Cardiac fibroblast (primary cell): Measurements from ENCODE around the gene TUBB2A.

Source experiments
- DNase-seq, 2 donors: peaks; one replicate each; pipeline versions ENCODE4 v3.0.0 to v3.0.0-alpha.2; 2010; ENCODE audit warnings: low read depth in 2 of 2
- H3K4me3 ChIP-seq, 2 donors: replicated peaks in 1 of 2; 1 replicate in 1 of 2; 2 replicates in 1 of 2; pipeline ENCODE4 v1.5.1; 2011; ENCODE audit warnings: low read depth in 2 of 2, low read length in 2 of 2, mild to moderate bottlenecking in 2 of 2, moderate library complexity in 1 of 2
- CTCF ChIP-seq: IDR thresholded peaks from one replicate; pipeline ENCODE4 v1.5.1; 2011; ENCODE audit warnings: low read depth, mild to moderate bottlenecking, low read length, inconsistent platforms

Gene TUBB2A

GRCh38 chr6:3133515-3133914, 23.8 kb downstream of the TUBB2A start:
- no peak for DNase-seq
- H3K4me3 ChIP-seq: no peak overlapping the region
- no peak for TF ChIP-seq CTCF

GRCh38 chr6:3131695-3132094, 25.6 kb downstream of the TUBB2A start:
- TF ChIP-seq CTCF: no peak
- H3K4me3 ChIP-seq: no peak overlapping the region
- DNase-seq: no peak

GRCh38 chr6:3128356-3129108, 28.8 kb downstream of the TUBB2A start:
- DNase-seq: no peak
- TF ChIP-seq CTCF: no peak

GRCh38 chr6:3125815-3126214, 31.5 kb downstream of the TUBB2A start:
- no peak for DNase-seq
- TF ChIP-seq CTCF: no peak
- no peak overlapping the region for H3K4me3 ChIP-seq

More at GRCh38 chr6:3128356-3129108, 28.8 kb downstream of the TUBB2A start:
- H3K4me3 ChIP-seq: no peak overlapping the region

GRCh38 chr6:3124667-3125066, 32.7 kb downstream of the TUBB2A start:
- DNase-seq: no peak
- no peak for TF ChIP-seq CTCF
- H3K4me3 ChIP-seq: no peak overlapping the region

- DNase-seq: no peak
- no peak overlapping the region for H3K4me3 ChIP-seq
- no peak for TF ChIP-seq CTCF
Observed at GRCh38 chr6:3122823-3123182, 34.5 kb downstream of the TUBB2A start.

- no peak overlapping the region for H3K4me3 ChIP-seq
- no peak for DNase-seq
- TF ChIP-seq CTCF: no peak
Observed at GRCh38 chr6:3120765-3121089, 36.6 kb downstream of the TUBB2A start.
